ENCODE results near the gene PRCC.

PRCC gene

DNA sequence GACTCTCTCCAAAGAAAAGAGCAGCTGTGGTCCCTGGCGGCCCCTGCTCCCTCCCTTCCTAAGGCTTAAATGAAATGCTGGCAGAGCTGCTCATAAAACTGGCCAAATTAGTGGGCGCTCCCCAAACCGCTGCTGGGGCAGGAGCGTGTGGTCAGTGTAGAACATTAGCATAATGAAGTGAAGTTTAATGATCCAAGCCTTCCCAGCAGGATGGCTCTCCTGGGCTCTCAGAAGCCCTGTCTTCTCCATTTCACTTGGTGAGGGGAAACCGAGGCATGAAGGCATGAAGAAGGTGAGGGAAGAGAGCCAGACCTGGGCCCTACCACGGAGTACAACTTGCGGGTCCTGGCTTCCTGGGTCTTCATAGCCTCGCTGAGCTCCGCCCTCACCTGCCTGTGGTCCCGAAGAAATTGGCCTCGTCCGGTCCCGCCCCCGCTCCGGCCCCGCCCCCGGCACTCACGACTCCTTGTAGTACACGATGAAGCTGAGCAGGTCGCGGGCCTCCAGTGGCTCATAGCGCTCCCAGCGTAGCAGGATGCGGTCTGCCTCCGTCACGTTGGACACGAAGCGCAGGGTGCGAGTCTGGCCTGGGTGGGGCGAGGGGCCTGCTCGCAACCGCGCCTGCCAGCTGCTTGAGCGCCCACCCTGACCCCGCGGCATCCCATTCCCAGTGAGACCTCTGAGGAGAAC is 81.3 kb downstream of the PRCC start:
- Histone ChIP-seq H3K36me3 (ENCODE audit: control insufficient read depth in 1 of 2, insufficient read depth in 2 of 2, low read length in 2 of 2) (no peaks in the 10 kb centered on the region), H3K27me3 (ENCODE audit: low read depth, low read length) (peaks cover 25% of the 10 kb centered on the region), H3K4me3 (ENCODE audit: low read depth in 1 of 2, low read length in 2 of 2) (no peak overlapping the region), H3K9me3 (ENCODE audit: control insufficient read depth in 1 of 2, low read length in 2 of 2) (no peaks in the 10 kb centered on the region), H3K4me1 (ENCODE audit: control insufficient read depth in 1 of 2, insufficient read depth in 2 of 2, low read length in 2 of 2) (peaks cover 3 to 11% of the 10 kb centered on the region in 2 donors), H3K27ac (ENCODE audit: low read length) (no peak overlapping the region)

DNA sequence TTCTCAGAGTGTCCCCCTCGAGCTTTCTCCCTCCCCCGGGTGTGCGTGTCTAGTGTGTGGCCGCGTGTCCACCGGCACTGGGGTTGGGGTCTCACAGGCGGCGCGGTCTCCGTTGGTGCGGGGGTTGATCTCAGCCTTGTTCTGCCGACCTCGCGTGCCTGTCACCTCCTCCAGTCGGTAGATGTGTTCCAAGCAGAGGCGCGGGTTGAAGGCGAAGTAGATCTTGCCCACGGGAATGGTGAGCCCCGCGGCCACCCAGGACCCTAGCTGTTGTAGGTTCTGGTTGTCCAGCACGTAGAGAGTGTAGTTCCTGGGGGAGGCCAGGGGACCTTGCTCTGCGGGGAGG is 81.8 kb downstream of the PRCC start:
- no peaks in the 10 kb centered on the region for H3K9me3 ChIP-seq (ENCODE audit: control insufficient read depth in 1 of 2, low read length in 2 of 2)
- peaks cover 20% of the 10 kb centered on the region for H3K27me3 ChIP-seq (ENCODE audit: low read depth, low read length)
- H3K27ac ChIP-seq (ENCODE audit: low read length): no peak overlapping the region
- H3K4me1 ChIP-seq (ENCODE audit: control insufficient read depth in 1 of 2, insufficient read depth in 2 of 2, low read length in 2 of 2): peaks cover 3 to 11% of the 10 kb centered on the region in 2 donors
- H3K4me3 ChIP-seq (ENCODE audit: low read depth in 1 of 2, low read length in 2 of 2): no peak overlapping the region
- no peaks in the 10 kb centered on the region for H3K36me3 ChIP-seq (ENCODE audit: control insufficient read depth in 1 of 2, insufficient read depth in 2 of 2, low read length in 2 of 2)
